Measurements from ENCODE around the gene RAB5IF. TPM values are rescaled to one million over a fixed set of nuclear protein-coding genes. Genes with fewer than 3 reads are reported as not detected.
"Not testable (repeated sequence)": the region's sequence is repeated elsewhere in the genome, so short reads cannot be mapped to it uniquely, and the experiment has no call there.

RAB5IF gene
- total RNA-seq, 1 experiment from 2014 or later = 150 TPM

DNA sequence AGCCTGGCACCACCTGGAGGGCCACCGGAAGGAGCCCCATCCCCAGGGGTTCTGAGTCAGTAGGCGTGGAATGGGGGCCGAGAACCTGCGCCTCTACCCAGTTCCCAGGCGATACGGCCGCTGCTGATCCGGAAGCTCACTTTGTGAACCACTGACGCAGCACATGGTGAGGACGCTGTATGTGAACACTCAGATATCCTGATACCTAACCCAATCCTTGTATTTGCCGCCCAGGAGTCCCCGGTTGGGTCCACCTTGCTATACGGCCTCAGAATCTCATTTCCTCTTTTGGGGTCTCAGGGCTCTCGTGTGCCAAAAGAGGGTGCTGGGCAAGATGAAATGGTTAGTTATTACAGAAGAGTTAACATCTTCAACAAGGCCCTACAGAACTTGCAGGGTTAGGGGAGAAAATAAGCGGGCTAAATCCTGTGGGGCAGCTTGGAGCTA lies 604 bp upstream of the RAB5IF start:
- POLR2A ChIA-PET (ENCODE audit: low non-redundant PET) = no interaction called here
- Histone ChIP-seq H3K27me3 (replicated peaks; ENCODE audit: insufficient read depth, low read depth, low read length, poor library complexity) (no peaks in the 10 kb centered on the region), H3K36me3 (ENCODE audit: insufficient read depth, low read length, poor library complexity, severe bottlenecking) (peaks cover 22% of the 10 kb centered on the region), H3K4me1 (ENCODE audit: insufficient read depth, low read length, poor library complexity, severe bottlenecking) (peaks cover 10% of the 10 kb centered on the region), H3K4me3 (ENCODE audit: low read depth, low read length, poor library complexity, severe bottlenecking) (peak overlapping the region; percentile 95), H3K27ac (ENCODE audit: low read depth, low read length, poor library complexity, severe bottlenecking) (peak overlapping the region; percentile 95), H3K9me3 (ENCODE audit: low read depth, low read length, poor library complexity, severe bottlenecking) (no peaks in the 10 kb centered on the region)
- TSS peak; percentile 91 for BruUV-seq (replicated peaks)
- intact Hi-C loops (cut with micrococcal nuclease; ENCODE audit: unreplicated experiment) = no loop called here
- CTCF ChIA-PET = interaction anchor here (0.7 to 1.0 kb wide), 3 partner anchors 16 to 99 kb away, joined by 4 to 6 read pairs (median 4); no protein-coding TSS in a partner anchor
- DNase-seq (ENCODE audit: low spot score) = no peak
- no peak for TF ChIP-seq EZH2 (IDR thresholded peaks at IDR 0.05; ENCODE audit: borderline replicate concordance, low read depth, low read length, poor library complexity, severe bottlenecking)
- TF ChIP-seq, protein P1, sequence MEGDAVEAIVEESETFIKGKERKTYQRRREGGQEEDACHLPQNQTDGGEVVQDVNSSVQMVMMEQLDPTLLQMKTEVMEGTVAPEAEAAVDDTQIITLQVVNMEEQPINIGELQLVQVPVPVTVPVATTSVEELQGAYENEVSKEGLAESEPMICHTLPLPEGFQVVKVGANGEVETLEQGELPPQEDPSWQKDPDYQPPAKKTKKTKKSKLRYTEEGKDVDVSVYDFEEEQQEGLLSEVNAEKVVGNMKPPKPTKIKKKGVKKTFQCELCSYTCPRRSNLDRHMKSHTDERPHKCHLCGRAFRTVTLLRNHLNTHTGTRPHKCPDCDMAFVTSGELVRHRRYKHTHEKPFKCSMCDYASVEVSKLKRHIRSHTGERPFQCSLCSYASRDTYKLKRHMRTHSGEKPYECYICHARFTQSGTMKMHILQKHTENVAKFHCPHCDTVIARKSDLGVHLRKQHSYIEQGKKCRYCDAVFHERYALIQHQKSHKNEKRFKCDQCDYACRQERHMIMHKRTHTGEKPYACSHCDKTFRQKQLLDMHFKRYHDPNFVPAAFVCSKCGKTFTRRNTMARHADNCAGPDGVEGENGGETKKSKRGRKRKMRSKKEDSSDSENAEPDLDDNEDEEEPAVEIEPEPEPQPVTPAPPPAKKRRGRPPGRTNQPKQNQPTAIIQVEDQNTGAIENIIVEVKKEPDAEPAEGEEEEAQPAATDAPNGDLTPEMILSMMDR (conservative IDR thresholded peaks at IDR 0.05; ENCODE audit: low read depth, low read length) = no peak

DNA sequence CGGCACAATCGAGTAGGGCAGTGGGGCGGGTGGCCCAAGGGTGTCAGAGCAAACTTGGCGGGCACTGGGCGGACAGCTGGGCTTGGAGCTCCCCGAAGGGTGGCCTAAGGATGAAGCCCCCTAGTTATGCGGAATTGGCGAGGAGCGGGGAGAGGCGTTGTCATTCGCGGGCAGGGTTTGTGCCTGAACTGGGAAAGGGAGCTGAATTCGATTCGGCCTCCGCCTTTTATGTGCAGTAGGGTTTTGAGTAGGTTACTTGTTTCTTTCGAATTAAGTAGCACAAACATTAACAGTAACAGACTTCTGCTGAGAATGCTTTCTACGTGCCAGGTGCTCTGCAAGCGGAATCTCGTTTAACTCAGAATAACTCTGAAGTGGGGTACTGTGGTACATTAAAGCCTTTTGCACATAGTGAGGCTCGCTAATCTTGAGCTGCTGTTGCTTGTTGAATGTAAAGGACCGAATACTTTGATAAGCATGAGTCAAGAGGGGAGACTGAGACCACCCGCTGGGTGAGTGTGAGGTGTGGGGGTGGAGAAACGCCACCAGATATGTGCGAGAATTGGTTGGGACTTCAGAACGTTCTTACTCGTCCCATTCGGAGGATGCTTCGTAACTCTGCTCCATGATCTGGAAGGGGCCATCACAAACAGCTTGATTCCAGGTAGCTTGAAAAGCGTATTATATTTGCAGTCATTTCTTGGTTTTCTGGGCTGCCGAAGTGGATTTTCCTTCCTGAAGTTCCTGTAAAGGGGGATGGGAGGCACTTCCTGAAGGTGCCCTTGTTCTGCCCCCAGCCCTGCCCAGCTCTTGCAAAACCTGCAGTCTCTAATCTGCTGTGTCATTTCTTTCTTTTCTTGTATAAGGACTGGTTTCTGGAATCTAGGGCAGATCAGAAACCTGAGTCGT lies 833 bp downstream of the RAB5IF start:
- TF ChIP-seq, protein P1 (conservative IDR thresholded peaks at IDR 0.05; ENCODE audit: low read depth, low read length) = no peak
- TF ChIP-seq EZH2 (IDR thresholded peaks at IDR 0.05; ENCODE audit: borderline replicate concordance, low read depth, low read length, poor library complexity, severe bottlenecking) = no peak
- POLR2A ChIA-PET (ENCODE audit: low non-redundant PET) = no interaction called here
- DNase-seq (ENCODE audit: low spot score) = peak; percentile 49
- CTCF ChIA-PET = interaction anchor here (0.6 to 0.7 kb wide), 5 partner anchors 10 to 991 kb away, joined by 3 to 6 read pairs (median 3); partner anchors contain the start of genes SPAG4 and TGIF2
- TSS peak; percentile 49 for BruUV-seq (replicated peaks)
- Histone ChIP-seq H3K4me3 (ENCODE audit: low read depth, low read length, poor library complexity, severe bottlenecking) (peak overlapping the region; percentile 95), H3K9me3 (ENCODE audit: low read depth, low read length, poor library complexity, severe bottlenecking) (no peaks in the 10 kb centered on the region), H3K4me1 (ENCODE audit: insufficient read depth, low read length, poor library complexity, severe bottlenecking) (peaks cover 10% of the 10 kb centered on the region), H3K27me3 (replicated peaks; ENCODE audit: insufficient read depth, low read depth, low read length, poor library complexity) (no peaks in the 10 kb centered on the region), H3K27ac (ENCODE audit: low read depth, low read length, poor library complexity, severe bottlenecking) (peak overlapping the region; percentile 95), H3K36me3 (ENCODE audit: insufficient read depth, low read length, poor library complexity, severe bottlenecking) (peaks cover 35% of the 10 kb centered on the region)
- intact Hi-C loops (cut with micrococcal nuclease; ENCODE audit: unreplicated experiment) = no loop called here

DNA sequence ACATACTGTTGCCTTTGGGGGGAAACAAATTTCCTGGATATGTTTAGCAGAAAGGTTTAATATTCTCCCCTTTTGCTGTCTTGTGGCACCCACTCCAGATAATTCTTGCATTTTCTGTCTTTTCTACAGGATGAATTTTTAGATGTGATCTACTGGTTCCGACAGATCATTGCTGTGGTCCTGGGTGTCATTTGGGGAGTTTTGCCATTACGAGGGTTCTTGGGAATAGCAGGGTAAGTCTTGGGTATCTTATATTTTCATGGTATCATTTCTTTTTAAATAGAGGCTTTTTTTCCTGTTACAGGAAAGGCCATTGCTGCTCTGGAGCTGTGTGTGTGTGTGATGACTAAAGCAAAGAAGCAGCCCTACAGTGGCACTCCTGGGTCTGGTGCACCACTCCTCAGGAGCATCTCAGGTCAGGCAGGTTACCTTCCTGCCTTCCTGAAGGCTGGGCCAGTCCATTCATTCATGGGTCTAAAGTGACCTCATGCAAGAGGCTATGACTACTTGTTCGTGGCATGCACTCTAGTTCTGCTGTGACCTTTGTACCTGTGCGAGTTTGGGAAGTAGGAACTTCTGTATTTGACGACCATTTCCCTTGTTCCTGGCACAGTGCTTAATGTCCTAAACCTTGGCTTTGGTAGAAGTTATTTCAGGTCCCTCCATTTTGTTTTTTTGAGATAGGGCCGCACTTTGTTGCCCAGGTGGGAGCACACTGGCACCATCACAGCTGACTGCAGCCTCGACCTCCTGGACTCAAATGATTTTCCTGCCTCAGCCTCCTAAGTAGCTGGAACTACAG lies 2.2 kb downstream of the RAB5IF start:
- Histone ChIP-seq H3K36me3 (ENCODE audit: insufficient read depth, low read length, poor library complexity, severe bottlenecking) (peaks cover 47% of the 10 kb centered on the region), H3K9me3 (ENCODE audit: low read depth, low read length, poor library complexity, severe bottlenecking) (no peaks in the 10 kb centered on the region), H3K27ac (ENCODE audit: low read depth, low read length, poor library complexity, severe bottlenecking) (no peak overlapping the region), H3K4me1 (ENCODE audit: insufficient read depth, low read length, poor library complexity, severe bottlenecking) (peaks cover 10% of the 10 kb centered on the region), H3K27me3 (replicated peaks; ENCODE audit: insufficient read depth, low read depth, low read length, poor library complexity) (no peaks in the 10 kb centered on the region), H3K4me3 (ENCODE audit: low read depth, low read length, poor library complexity, severe bottlenecking) (no peak overlapping the region)
- no TSS peak for BruUV-seq (replicated peaks)
- DNase-seq (ENCODE audit: low spot score) = no peak
- CTCF ChIA-PET = interaction anchor here (0.7 kb wide), 1 partner anchor 305 kb away, joined by 5 read pairs; no protein-coding TSS in a partner anchor
- TF ChIP-seq, protein P1 (conservative IDR thresholded peaks at IDR 0.05; ENCODE audit: low read depth, low read length) = no peak
- no peak for TF ChIP-seq EZH2 (IDR thresholded peaks at IDR 0.05; ENCODE audit: borderline replicate concordance, low read depth, low read length, poor library complexity, severe bottlenecking)
- intact Hi-C loops (cut with micrococcal nuclease; ENCODE audit: unreplicated experiment) = no loop called here
- POLR2A ChIA-PET (ENCODE audit: low non-redundant PET) = no interaction called here

DNA sequence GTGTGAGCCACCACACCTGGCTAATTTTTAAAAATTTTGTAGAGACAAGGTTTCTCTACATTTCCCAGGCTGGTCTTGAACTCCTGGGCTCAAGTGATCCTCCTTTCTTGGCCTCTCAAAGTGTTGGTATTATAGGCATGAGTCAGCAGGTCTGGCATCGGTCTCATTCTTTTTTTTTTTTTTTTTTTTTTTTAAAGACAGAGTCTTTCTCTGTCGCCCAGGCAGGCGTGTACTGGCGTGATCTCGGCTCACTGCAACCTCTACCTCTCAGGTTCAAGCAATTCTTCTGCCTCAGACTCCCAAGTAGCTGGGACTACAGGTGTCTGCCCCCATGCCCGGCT lies 2.8 kb downstream of the RAB5IF start:
- H3K4me3 ChIP-seq (ENCODE audit: low read depth, low read length, poor library complexity, severe bottlenecking); POLR2A ChIA-PET (ENCODE audit: low non-redundant PET); CTCF ChIA-PET; BruUV-seq (replicated peaks); H3K27ac ChIP-seq (ENCODE audit: low read depth, low read length, poor library complexity, severe bottlenecking); H3K9me3 ChIP-seq (ENCODE audit: low read depth, low read length, poor library complexity, severe bottlenecking); H3K27me3 ChIP-seq (replicated peaks; ENCODE audit: insufficient read depth, low read depth, low read length, poor library complexity); DNase-seq (ENCODE audit: low spot score); intact Hi-C loops (cut with micrococcal nuclease; ENCODE audit: unreplicated experiment): not testable (repeated sequence)
- peaks cover 52% of the 10 kb centered on the region for H3K36me3 ChIP-seq (ENCODE audit: insufficient read depth, low read length, poor library complexity, severe bottlenecking)
- H3K4me1 ChIP-seq (ENCODE audit: insufficient read depth, low read length, poor library complexity, severe bottlenecking) = peaks cover 10% of the 10 kb centered on the region

Data from A673 (cell line).